ENCODE results near the gene RBM6. TPM values are rescaled to one million over a fixed set of nuclear protein-coding genes. Genes with fewer than 3 reads are reported as not detected.

The RBM6 gene
- total RNA-seq, 4 donors from 2014 or later = 62.3 to 137 (median 88.4) TPM

- no peak for DNase-seq (ENCODE audit: low spot score)
- no peak for TF ChIP-seq CTCF (IDR thresholded peaks at IDR 0.05)
- ATAC-seq (ENCODE audit: low FRiP score) = no peak
Observed at GRCh38 chr3:49955636-49956035, 15.7 kb downstream of the RBM6 start.

GRCh38 chr3:49966233-49966942, 26.4 kb downstream of the RBM6 start:
- DNase-seq (ENCODE audit: low spot score) = no peak
- ATAC-seq (ENCODE audit: low FRiP score) = no peak
- TF ChIP-seq CTCF (IDR thresholded peaks at IDR 0.05) = no peak

GRCh38 chr3:49967291-49967690, 27.3 kb downstream of the RBM6 start:
- TF ChIP-seq CTCF (IDR thresholded peaks at IDR 0.05) = no peak
- no peak for DNase-seq (ENCODE audit: low spot score)
- no peak for ATAC-seq (ENCODE audit: low FRiP score)

GRCh38 chr3:49968346-49968745, 28.4 kb downstream of the RBM6 start:
- ATAC-seq (ENCODE audit: low FRiP score) (no peak), DNase-seq (ENCODE audit: low spot score) (no peak)
- no peak for TF ChIP-seq CTCF (IDR thresholded peaks at IDR 0.05)

GRCh38 chr3:49972656-49973055, 32.7 kb downstream of the RBM6 start:
- no peak for ATAC-seq (ENCODE audit: low FRiP score)
- TF ChIP-seq CTCF (IDR thresholded peaks at IDR 0.05) = no peak
- no peak for DNase-seq (ENCODE audit: low spot score)

- no peak for DNase-seq (ENCODE audit: low spot score)
- TF ChIP-seq CTCF (IDR thresholded peaks at IDR 0.05) = no peak
- ATAC-seq (ENCODE audit: low FRiP score) = no peak
Observed at GRCh38 chr3:49976942-49977341, 37.0 kb downstream of the RBM6 start.

GRCh38 chr3:49984394-49984793, 44.4 kb downstream of the RBM6 start:
- DNase-seq (ENCODE audit: low spot score) (no peak), ATAC-seq (ENCODE audit: low FRiP score) (no peak)
- TF ChIP-seq CTCF (IDR thresholded peaks at IDR 0.05) = no peak

All from omental fat pad (tissue), 4 donors.